Measurements from ENCODE around the gene RBPJL. TPM values are rescaled to one million over a fixed set of nuclear protein-coding genes. Genes with fewer than 3 reads are reported as not detected.

The RBPJL gene
- total RNA-seq, 1 experiment from 2014 or later = 0.85 TPM

DNA sequence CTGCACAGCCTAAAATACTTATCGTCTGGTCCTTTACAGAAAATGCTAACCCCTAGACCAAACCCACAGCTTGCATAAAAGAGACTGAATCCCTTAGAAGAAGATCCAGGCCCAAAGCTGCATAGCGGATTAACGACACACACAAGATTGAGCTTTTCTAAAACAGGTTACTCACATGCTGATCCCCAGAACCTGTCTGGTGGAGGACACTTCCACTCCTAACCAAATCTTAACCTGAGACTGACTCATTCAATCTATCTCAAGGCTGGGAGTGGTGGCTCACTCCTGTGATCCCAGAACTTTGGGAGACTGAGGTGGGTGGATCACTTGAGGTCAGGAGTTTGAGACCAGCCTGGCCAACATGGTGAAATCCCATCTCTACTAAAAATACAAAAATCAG, 49.5 kb upstream of the RBPJL start (continued):
- TF ChIP-seq ZNF219 (CRISPR knock-in tag; IDR thresholded peaks at IDR 0.05; ENCODE audit: borderline replicate concordance) (no peak), KAT7 (CRISPR knock-in tag; IDR thresholded peaks at IDR 0.05; ENCODE audit: borderline replicate concordance) (no peak), ZNF416 (CRISPR knock-in tag; IDR thresholded peaks at IDR 0.05) (no peak), ZNF317 (CRISPR knock-in tag; IDR thresholded peaks at IDR 0.05; ENCODE audit: borderline replicate concordance, low read depth) (no peak), JAZF1 (CRISPR knock-in tag; IDR thresholded peaks at IDR 0.05) (no peak)
- TF ChIP-seq, protein P1, sequence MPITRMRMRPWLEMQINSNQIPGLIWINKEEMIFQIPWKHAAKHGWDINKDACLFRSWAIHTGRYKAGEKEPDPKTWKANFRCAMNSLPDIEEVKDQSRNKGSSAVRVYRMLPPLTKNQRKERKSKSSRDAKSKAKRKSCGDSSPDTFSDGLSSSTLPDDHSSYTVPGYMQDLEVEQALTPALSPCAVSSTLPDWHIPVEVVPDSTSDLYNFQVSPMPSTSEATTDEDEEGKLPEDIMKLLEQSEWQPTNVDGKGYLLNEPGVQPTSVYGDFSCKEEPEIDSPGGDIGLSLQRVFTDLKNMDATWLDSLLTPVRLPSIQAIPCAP (CRISPR knock-in tag; IDR thresholded peaks at IDR 0.05) = no peak

GRCh38 chr20:45257711-45258110, 48.9 kb upstream of the RBPJL start:
- no peaks in the 10 kb centered on the region for H3K27me3 Mint-ChIP-seq (ENCODE audit: low read depth)
- CTCF ChIA-PET = interaction anchor here (1.2 to 2.4 kb wide), 2 partner anchors 33 to 36 kb away, joined by 3 to 10 read pairs; no protein-coding TSS in a partner anchor

GRCh38 chr20:45258259-45258658, 48.4 kb upstream of the RBPJL start:
- H3K4me1 Mint-ChIP-seq = peaks cover 9% of the 10 kb centered on the region
- ChIA-PET POLR2A (no interaction called here), CTCF (interaction anchor here (1.2 to 2.4 kb wide), 3 partner anchors 32 to 120 kb away, joined by 3 to 10 read pairs (median 5); no protein-coding TSS in a partner anchor)
- no peak overlapping the region for H3K4me3 Mint-ChIP-seq
- H3K27me3 Mint-ChIP-seq (ENCODE audit: low read depth) = no peaks in the 10 kb centered on the region
- TF ChIP-seq FOXP1 (CRISPR knock-in tag; IDR thresholded peaks at IDR 0.05; ENCODE audit: borderline replicate concordance) = no peak
- TF ChIP-seq, protein P2, sequence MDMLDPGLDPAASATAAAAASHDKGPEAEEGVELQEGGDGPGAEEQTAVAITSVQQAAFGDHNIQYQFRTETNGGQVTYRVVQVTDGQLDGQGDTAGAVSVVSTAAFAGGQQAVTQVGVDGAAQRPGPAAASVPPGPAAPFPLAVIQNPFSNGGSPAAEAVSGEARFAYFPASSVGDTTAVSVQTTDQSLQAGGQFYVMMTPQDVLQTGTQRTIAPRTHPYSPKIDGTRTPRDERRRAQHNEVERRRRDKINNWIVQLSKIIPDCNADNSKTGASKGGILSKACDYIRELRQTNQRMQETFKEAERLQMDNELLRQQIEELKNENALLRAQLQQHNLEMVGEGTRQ (CRISPR knock-in tag; IDR thresholded peaks at IDR 0.05) = no peak
- TF ChIP-seq, protein P1 (CRISPR knock-in tag; IDR thresholded peaks at IDR 0.05) = no peak
- TF ChIP-seq, protein P3, sequence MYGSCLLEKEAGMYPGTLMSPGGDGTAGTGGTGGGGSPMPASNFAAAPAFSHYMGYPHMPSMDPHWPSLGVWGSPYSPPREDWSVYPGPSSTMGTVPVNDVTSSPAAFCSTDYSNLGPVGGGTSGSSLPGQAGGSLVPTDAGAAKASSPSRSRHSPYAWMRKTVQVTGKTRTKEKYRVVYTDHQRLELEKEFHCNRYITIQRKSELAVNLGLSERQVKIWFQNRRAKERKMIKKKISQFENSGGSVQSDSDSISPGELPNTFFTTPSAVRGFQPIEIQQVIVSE (CRISPR knock-in tag; IDR thresholded peaks at IDR 0.05; ENCODE audit: borderline replicate concordance) = no peak
- TF ChIP-seq FOXJ3 (CRISPR knock-in tag; IDR thresholded peaks at IDR 0.05; ENCODE audit: borderline replicate concordance) = no peak
- no peak for TF ChIP-seq PRDM15 (CRISPR knock-in tag; IDR thresholded peaks at IDR 0.05)
- ATAC-seq (no peak), DNase-seq (ENCODE audit: low spot score) (no peak)
- H3K36me3 Mint-ChIP-seq = no peaks in the 10 kb centered on the region
- no peaks in the 10 kb centered on the region for H3K9me3 Mint-ChIP-seq
- no peak overlapping the region for H3K27ac Mint-ChIP-seq

More at GRCh38 chr20:45257711-45258110, 48.9 kb upstream of the RBPJL start:
- ATAC-seq (no peak), DNase-seq (ENCODE audit: low spot score) (no peak)
- POLR2A ChIA-PET = no interaction called here
- no peaks in the 10 kb centered on the region for H3K36me3 Mint-ChIP-seq
- no peak for TF ChIP-seq FOXJ3 (CRISPR knock-in tag; IDR thresholded peaks at IDR 0.05; ENCODE audit: borderline replicate concordance)
- TF ChIP-seq MYBL2 (CRISPR knock-in tag; IDR thresholded peaks at IDR 0.05) = no peak
- TF ChIP-seq, protein P3 (CRISPR knock-in tag; IDR thresholded peaks at IDR 0.05; ENCODE audit: borderline replicate concordance) = no peak
- TF ChIP-seq GABPB1 (CRISPR knock-in tag; IDR thresholded peaks at IDR 0.05) = no peak
- H3K4me1 Mint-ChIP-seq = peaks cover 9% of the 10 kb centered on the region
- H3K27ac Mint-ChIP-seq = no peak overlapping the region
- no peak overlapping the region for H3K4me3 Mint-ChIP-seq
- H3K9me3 Mint-ChIP-seq = no peaks in the 10 kb centered on the region

Measured in WTC11 (cell line).